Activated CD8-positive, alpha-beta memory T cell treated with anti-CD3 and anti-CD28 coated beads for 48 hours (primary cell): ENCODE data around the gene IER3IP1.
"Not testable (repeated sequence)": the region's sequence is repeated elsewhere in the genome, so short reads cannot be mapped to it uniquely, and the experiment has no call there.

Source experiments
- DNase-seq, 3 experiments: peaks; one replicate each; pipeline ENCODE4 v3.0.0-alpha.2; 2020; ENCODE audit warnings: low read depth in 2 of 3, low spot score in 2 of 3

Gene IER3IP1

DNA sequence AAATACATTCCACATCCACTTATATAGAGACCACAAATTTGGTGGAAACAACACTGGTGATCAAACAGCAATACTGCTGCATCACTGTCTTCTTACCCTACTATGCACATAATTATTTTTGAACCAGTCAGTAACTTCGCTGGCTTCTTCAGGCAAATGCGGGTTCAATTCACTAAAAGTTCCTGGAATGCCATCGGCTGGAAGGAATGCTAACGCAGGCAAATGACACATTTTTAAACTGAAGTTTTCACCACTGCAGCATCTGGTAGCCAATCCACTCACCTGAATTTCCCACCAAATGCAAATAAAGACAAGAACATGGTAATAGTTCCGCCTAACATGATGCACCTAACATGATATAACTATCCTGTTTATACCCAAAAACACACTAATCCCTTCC, 15.9 kb downstream of the IER3IP1 start:
- DNase-seq: no peak

DNA sequence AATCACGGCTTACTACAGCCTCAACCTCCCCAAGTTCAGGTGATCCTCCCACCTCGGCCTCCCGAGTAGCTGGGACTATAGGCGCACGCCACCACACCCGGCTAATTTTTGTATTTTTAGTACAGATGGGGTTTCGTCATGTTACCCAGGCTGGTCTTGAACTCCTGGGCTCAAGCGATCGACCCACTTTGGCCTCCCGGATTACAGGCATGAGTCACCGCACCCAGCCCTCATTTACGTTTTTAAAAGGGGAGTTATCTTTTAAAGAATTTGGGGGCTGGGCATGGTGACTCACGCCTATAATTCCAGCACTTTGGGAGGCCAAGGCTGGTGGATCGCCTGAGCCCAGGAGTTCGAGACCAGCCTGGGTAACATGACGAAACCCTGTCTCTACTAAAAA, 17.8 kb downstream of the IER3IP1 start:
- DNase-seq: not testable (repeated sequence)

DNA sequence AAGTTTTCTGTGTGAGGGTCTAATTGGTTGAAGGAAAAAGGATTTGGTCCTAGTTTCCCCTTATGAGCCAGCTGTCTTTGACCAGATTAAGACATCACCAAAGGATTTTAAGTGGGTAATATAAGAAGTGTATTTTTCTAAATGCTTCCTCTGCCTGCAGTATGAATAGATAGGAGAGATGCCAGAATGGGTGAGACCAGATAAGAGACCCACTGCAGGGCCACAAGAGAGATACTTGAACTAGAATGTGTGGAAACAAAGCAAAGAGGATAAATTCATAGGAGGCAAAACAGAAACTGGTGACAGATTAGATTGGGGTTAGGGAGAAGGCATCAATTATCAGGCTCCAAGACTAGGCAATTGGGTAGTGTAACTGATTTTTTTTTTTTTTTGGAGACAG, 24.7 kb downstream of the IER3IP1 start:
- DNase-seq: no peak

DNA sequence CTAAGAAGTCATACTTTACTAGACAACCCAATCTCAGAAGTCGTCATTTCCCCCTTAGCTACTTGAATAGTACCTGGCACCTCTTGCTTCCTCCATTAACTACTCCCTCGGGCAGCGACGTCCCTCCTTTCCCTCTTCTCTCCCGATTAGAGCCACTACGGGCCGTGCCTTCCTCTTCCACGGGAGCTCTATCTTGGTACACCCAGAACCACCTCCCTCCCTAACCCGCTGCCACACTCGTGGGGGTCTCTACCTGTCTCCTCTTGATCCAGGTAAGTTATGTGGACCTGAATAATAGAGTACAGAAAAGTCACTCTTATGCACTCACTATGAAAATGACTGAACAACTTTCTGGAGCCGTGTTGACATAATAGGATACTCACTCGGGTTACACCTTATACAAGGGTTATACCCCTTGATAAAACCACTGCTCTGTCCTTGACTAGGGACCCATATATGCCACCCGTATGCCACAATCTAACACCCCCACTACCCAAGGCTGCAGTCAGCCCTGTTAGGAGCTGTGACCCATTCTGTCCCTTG, 25.3 kb downstream of the IER3IP1 start:
- DNase-seq: no peak

DNA sequence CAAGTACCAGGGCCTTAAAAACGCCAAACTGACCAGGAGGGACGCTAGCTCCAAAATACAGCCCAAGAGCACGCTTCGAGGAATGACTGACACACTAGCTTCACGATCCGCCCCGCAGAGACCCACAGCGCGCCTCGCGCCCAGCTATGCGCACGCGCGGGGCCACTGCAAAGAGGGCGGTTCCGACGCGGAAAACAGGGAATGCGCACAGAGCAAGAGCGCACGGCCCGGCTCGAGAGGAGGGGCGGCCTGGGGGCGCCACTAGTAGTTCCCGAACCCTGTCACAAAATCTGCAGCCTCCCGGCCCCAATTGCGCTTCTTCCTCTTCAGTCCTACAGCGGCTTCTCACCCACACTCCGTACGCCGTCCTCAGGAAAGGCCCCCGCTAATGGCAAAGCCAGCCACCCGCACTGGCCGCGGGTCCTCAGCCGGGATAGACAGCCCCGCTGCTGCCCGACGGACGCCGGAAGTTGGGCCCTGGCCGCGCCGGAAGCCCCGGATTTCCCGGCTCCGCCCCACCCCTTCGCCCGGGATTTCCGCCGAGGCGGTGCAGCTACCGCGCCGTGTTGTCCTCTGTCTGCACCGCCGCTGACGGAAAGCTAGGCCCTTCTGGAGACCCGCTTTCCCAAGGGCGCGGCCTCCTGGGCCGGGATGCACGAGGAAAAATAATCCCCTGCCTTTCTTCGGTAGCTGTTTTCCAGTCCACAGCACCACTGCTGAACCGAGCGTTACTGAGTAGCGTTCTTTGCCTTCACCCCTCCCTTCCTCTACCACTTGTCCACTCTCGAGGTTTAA, 25.9 kb downstream of the IER3IP1 start, which contains the start of gene HDHD2:
Gene HDHD2 (minus strand): TSS at position 472 of the 795 bp plus-strand sequence. CDS start 14,061 bp downstream, outside the sequence.
- peak; percentile 62 to 73 (median 66) for DNase-seq

DNA sequence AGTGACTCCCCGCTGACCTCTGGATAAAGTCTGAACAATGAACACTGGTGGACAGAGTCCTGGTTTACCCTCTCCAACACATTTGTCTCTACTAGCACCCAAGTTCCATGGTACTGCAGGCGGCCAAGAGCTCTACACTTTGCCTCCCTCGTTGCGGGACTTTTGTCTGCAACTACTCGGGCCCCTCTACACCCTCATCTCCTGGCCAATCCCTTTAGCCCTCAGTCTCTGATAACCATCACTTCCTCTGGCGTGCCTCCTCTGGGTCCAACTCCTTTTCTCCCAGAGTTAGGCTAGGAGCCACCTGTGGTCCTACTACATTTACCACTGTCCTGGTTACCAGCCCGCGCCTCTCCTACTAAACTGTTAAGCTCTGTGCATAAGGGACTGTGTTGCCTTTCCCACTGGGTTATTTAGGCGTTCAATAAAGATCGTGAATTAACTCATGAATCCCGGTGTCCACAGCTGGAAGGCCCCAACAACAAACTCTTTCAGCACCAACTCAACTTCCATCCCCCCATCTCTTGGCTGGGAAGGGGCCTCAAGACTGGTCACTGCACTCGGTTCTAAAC, 26.6 kb downstream of the IER3IP1 start:
- no peak for DNase-seq

DNA sequence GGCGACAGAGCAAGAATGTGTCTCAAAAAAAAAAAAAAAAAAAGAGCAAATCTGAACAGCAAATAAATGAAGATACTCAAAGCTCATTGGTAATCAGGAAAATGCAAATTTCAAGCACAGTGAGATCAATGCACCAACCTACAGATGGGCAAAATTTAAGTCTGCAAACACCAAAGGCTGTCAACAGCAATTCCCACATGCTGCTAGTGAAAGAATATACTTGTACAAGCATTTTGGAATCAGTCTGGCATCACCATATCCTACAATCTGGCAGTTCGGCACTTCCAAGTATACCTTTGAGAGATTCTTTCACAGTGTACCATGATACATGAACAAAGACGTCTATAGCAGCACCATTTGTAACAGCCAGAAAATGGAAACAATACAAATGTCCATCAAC, 30.0 kb downstream of the IER3IP1 start:
- DNase-seq: no peak

DNA sequence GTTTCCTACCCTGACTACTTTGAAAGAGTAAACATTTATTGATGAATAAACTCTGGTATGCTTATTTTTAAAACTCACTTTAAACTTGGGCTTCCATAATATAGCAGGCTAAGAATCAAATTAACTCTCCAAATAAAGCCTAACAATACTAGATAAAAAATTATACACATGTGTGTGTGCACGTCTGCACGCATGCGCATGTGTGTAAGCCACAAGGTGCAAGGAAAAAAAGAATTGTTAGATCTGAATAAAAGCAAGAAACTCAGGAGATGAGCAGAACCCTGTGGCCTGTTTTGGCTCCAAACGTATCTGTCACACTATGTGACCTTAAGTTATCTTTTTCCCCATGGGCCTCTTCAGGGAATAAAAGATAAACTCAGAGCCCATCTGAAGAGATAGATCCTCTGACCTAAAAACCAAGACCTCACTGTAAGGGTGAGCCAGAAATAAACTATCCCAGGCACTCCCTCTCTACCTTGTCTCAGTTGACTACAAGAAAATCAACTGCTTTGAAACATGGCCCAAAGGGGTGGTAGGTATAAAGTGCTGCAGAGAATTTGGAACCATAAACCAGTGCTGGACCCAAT, 32.2 kb downstream of the IER3IP1 start:
- no peak for DNase-seq

DNA sequence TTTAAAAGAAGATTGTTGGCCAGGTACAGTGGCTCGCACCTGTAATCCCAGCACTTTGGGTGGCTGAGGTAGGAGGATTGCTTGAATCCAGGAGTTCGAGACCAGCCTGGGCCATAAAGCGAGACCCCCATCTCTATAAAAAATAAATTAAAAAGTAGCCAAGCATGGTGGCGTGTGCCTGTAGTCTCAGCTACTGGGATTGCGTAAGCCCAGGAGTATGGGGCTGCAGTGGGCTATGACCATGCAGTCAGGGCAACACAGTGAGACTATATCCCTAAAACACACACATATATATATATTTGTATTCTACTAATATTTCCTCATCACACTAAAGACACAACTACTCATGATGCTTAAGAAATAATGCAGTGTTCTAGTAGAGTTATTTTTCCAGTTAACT, 33.0 kb downstream of the IER3IP1 start:
- DNase-seq: no peak

DNA sequence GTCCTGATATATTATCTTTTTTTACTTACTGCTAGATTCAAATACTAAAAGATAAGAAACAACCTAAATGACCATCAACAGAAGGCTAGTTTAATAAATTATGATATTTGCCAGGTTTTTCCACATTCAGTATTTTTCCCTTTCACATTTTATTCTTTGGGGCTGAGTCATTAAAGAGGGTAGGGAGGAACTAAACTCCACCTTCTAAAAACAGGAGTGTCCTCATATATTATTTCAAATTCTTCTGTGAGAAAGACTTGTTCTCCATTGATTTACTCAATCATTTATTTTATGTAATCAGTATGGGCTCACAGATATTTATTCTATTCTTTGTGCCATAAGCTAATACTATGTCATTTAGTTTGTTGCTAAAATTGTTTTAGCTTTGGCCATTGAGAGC, 34.9 kb downstream of the IER3IP1 start:
- no peak for DNase-seq

DNA sequence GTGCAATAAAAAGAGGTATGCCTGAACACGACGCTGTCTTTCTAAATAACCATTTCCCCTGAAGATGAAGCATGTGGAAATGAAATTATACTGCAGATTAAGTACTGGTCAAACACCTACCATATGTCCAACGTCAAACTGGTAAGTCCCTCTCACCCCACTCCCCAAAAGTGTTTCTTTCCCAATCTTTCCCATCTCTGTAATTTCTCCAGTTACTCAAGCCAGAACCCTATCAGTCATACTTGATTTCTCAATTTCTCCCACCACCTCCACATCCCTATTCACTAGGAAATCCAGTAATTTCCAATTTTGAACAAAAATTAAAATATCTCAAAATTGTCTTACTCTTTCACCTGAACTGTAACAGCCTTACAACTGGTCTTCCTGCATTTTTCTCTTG, 55.0 kb downstream of the IER3IP1 start:
- DNase-seq: no peak

DNA sequence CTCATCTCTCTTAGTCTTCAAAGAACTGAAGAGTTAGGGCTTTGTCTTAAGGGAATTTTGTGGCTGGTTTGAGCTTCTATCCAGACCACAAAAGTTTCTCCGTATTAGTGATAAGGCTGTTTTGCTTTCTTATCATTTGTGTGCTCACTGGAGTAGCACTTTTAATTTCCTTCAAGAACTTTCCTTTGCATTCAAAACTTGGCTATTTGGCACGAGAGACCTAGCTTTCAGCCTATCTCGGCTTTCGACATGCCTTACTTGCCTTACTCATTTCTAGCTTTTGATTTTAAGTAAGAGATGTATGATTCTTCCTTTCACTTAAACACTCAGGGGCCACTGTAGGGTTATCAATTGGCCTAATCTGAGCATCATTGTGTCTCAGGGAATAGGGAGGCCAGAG, 55.7 kb downstream of the IER3IP1 start:
- no peak for DNase-seq

DNA sequence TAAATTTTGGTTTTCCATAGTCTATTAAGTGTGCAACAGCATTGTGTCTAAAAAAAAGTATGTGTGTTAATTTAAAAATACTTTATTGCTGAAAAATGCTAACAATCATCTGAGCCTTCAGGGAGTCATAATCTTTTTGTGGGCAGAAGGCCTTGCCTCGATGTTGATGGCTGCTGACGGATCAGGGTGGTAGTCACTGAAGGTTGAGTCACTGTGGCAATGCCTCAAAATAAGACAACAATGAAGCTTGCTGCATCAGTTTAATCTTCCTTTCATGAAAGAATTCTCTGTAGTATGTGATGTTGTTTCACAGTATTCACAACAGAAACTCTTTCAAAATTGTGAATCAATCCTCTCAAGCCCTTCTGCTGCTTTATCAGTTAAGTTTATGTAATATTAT, 57.2 kb downstream of the IER3IP1 start:
- no peak for DNase-seq

DNA sequence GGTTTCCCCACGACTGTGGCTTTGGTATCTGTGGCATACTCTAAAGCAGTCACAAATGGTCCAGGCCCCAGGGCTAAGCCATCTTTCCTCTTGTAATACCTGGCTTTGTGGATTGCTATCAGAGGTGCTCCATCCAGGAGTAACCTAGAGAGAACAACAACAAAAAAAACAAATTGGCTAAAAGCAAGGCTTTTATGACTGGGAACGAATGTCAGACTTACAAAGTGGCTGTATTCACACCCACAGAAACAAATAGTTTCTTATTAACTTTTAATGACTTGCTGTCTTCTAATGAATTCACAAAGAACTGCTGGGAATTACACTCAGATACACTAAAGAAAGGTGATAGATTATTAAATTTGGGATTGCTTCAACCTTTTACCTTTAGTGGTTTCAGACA, 61.0 kb downstream of the IER3IP1 start:
- DNase-seq: no peak

DNA sequence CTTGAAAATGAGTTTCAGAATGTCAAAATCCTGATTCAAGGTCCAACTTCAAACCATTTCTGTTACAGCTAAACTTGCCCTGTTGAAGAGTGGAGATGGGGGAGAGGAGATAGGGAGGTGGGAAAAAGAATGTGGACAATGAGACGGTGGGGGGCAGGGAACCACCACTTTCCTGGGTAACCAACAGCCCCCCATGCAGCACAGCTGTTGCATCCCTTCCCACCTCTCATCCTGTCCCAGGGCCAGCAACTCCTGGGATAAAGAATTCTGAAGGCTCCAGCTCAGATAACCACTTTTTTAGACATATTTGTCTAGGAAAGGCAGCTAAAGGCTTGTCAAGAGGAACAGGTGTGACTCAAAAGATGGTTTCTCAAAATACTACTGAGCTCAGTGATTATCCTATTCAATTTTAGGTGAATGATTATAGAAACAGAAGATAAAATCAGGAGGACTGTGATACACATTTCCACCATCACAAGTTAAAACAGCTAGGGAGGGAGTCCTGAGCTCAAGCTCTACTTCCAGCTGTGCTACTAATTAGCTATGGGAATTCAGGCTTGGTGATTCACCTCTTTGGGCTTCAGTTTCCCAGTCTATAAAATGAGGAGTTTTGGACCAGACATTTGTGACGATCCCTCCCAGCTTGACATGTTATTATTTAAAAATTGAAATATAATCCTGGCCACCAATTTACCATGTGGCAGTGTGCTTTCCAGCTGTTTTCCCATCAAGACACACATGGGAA, 62.2 kb downstream of the IER3IP1 start:
- DNase-seq: no peak

DNA sequence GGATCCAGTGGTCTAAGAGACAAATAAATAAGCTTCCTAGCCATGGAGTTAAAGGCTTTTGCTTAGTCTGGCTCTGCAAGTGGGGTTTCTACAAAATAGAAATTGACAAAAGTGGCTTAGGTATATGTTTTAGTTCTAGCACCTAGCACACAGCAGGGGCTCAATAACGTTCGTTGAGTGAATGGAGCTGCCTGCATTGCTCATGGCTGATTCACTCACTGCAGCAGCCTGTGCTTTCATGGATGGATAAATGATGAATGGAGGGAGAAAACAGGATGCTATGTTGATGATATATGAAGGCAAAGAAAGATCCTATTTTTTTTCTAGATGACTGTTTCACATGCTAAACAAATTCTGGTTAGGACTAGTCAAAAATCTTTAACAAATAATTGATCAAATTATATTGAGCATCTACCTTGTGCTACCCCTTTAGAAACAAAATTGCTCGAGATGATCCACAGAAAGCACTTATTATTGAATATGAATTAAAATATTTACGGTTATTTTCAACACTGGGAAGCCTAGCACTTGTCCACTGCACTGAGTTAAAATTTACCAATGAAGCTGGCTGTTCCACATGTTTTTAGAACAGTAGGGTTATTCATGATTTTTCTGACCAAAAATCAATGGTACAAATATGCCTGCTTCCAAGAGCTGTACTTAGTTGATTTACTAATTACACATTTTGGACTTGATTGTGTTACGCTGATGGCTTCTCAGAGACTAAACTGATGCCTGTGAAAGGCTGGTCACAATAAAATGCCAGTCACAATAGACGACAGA, 65.5 kb downstream of the IER3IP1 start:
- DNase-seq: no peak

DNA sequence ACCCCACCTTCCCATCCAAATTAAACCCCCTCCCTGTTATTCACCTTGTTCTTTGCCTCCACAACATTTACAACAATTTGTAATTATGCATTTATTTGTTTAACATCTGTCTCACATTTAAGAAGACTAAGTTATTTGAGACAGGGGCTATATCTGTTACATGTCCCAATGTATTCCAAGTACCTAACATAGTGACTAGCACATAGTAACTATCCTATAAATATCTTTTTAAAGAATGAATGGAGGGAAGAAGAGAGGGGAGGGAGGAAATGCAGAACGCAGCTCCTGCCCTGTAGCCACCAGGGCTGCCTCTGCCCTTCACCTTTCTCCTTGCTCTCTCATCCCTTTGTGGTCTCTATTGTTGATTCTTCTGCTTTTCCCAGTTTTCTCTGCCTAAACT, 66.4 kb downstream of the IER3IP1 start:
- DNase-seq: no peak

DNA sequence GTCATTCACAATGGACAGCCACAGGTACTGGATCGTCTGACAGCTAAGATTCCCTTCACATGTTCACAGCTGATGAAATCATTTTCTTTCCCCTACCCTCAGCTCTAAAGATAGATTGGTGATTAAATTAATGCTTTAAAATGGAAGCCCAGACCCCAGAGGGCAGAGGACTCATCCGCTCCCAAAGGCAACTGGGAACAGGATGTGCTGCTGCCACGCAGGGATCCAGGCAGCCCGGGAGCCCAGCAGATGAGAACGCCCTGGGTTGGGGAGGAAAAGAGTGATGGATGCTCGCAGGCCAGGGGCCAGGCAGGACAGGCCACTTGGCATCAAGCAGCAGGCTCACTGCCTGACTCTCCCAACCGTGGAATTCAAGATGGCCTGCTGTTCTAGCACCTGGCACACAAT, 67.2 kb downstream of the IER3IP1 start:
- no peak for DNase-seq

DNA sequence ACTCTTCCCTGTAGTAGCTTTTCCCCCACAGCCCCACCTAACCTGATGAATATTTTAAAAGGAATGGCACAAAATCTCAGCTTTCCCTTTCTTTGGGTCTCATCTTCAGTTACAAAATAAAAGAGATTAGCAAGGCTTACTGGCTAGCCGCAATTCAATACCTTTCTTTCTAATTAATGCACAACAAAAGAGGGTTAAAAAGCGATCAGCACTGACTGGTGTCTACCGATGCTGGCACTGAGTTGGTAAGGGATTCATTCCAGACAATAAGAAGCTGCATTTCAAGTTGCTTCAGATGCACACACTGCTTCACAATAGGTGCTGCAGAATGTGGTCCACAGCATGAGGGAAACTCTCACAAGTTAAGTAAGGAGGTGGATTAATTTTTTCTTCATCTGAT, 67.8 kb downstream of the IER3IP1 start:
- DNase-seq: no peak
